Islet precursor cell (in vitro differentiated cells): Measurements from ENCODE around the gene ETV6.

Experiments used
- DNase-seq: peaks from one replicate; pipeline ENCODE4 v3.0.0-alpha.2; 2018

The ETV6 gene

DNA sequence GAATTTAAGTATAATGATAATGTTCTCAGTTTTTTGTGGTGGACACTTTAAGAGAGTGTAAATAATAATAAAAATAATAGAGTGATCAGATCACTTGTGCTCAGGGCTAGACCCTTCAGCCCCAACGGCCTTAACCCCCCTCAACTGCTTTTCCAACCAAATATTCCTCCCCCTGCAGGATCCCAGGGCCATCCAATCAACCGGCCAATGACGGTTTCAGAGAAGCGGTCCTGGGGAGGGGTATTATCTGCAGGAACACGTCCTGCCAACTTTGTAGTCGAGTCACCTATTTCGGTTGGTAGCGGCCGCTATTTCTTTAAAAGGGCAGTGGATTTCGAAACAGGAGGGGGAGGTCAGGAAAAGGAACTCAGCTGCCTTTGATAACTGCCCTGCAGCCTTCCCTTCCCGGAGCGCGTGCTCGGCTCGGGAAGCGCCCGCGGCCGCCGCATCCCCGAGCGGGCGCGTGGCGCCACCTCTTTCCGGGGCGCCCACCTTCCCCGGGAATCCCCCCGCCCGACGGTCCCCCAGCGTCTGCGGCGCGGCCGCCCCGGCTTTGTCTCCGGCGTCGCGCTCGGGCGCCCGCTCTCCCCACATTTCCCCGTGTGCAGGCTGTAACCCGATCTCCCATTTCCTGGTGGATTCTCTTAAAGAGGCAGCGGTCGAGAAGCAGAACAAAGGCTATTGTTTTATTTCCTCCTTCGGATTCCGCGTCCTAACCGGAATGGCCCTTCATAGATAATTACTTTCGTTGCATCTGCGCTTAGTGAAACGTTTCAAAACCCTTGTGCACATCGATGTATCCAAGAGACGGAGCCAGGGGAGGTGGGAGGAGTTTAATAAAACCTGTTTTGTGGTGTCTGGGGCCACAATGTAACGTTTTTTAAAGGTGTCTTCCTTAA, 711 bp upstream of the ETV6 start:
- DNase-seq: peak; percentile 90

DNA sequence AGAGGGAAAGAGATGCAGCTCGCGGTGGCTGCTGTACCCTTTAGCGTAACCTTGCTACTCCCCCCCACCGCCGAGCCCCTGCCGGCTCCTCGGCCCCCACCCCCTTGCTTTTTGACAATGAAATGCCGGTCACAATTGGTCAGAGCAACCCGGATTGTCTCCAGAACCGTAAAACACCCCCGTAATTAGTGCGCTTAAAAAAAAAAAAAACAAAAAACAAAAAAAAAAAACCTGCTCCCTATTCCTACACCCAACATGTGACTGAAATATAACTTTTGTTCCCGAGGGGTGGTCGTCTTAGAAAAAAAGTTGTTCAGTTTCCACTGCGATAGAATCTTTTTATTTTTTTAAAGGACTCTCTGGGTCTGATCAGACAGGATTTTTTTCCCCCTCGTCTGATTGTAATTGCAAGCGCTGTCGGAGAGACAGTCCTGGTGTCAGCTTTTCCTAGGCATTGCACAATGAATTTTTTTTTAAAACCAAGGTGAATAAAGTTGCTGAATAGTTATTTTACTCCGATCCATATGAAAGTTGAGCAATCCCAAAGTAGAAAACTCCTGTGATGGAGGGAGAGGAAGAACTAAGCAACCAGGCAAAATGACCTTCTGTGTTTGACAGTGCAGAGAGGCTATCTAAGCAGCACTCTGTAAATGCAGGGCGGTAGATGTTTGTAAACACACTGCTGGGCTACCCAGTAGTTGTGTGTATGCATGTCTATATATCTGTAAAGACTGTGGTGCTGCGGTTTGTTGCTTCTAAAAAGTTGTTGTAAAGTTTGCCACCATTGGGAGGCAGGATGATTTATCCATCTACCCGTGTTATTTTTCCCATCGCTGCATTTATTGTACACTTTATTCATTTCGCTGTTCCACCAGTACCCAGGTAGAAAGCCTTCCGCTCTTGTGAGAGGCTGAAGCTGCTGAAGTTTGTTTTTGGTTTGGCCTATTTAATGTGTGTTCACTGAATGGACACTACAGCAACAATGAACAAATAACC, 1.1 kb downstream of the ETV6 start:
- DNase-seq: peak; percentile 56

DNA sequence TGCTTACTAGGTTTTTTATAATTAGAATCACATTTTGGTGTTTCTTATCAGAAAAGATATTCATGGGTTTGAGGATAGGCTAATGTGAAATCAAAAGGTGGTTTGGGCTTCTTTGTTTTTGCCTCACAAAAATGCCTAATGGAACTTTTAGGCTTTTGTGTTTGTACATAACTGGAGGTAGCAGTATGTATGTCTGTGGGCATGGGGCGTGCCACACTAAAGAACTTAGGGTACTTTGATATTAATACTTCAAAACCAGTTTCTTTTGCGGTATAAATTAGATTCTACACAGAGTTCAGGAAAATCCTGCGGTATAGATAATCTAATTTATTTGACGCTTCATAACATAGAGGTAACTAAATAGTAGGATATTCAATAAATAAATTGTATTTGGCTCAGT, 1.9 kb downstream of the ETV6 start:
- DNase-seq: peak; percentile 11

DNA sequence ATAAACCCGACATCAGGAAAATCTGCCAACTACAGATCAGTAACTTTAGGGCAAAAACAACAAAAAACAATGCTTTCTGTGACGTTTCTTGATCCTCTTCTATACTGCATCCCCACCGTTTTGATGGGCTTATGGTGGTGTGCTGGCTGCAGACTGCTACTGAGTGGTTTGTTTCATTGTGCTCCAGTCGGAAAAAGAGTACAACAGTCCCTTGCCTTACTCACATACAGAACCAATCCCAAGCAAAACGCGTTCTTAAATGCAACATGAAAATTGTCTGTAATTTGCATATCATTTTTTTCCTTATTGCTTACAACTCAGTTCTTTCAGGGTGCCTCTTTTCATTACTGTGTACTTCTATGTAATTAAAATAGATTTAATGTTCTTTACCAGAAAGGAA, 2.3 kb downstream of the ETV6 start:
- peak; percentile 23 for DNase-seq

DNA sequence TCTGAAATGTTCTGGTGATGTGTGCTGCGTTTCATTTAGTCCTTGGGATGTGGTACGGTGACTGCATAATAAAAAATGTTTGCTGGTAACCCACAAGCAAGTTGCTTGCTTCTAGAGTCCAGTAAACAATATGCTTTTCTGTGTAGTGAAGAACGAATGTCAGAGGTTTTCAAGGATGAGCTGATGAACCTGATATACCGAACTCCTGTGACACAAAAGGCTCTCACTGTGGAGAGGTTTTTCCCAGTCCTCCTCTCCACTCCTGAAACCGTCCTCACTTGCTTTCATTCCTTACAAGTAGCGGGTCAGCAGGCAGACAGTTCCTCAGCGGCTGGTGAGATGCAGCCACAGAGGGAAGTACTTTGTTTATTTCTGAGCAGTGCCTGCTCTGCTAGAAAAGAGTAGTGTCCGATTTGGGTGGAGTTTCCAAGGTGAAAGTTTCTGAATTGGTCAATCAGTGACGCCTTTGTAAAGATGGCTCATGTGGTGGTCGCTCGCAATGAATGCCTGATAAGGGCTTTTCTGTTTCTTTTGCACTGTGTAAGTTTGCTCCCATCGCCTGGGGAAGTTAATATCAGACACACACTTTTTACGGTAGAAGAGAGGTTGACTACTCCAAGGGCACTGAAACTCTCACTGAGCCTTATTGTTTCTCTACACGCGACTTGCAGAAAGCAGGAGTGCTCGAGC, 3.0 kb downstream of the ETV6 start:
- peak; percentile 71 for DNase-seq

DNA sequence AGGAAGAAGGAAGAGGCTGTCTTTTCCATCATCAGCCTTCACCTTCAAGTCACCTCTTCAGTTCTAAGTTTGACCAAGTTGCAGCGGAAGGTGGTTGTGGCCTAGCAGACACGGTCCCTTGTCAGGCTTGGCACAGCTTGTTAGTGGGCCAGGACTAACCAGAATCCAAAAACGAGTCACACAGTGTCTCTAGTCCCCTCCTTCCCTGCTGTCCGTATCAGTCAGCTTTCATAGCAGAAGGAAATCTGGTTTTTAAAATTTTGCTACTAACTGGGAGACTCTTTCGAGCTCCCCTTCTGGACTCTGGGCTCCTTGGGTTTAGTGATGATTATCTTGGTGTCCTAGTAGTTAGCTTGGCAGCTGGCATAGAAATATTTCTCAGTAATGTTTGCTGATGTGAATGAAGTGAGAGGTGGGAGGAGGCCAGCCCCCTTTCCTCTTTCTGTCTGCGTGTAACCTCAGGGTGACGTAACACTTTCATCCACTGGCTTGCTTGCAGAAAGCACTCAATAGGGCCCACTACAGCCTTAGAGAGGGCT, 3.8 kb downstream of the ETV6 start:
- DNase-seq: peak; percentile 51

DNA sequence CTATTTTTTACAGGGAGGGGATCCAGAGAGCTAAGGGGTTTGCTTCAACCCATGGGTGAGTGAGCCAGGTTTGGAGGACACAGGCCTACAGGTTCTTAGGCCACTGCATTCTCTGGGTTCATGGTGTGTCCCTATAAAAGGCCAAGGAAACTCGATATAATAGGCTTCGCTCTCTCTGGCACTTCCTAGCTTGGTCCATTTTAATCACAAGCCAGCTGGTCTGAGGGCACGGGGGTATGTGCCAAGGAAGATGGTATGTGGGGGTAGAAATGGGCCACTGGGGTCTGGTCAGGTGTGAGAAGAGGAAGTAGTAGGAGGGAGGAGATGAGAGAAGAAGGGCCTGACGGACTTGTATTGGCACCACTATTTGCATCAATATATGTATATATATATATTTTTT, 4.9 kb downstream of the ETV6 start:
- DNase-seq: peak; percentile 37

DNA sequence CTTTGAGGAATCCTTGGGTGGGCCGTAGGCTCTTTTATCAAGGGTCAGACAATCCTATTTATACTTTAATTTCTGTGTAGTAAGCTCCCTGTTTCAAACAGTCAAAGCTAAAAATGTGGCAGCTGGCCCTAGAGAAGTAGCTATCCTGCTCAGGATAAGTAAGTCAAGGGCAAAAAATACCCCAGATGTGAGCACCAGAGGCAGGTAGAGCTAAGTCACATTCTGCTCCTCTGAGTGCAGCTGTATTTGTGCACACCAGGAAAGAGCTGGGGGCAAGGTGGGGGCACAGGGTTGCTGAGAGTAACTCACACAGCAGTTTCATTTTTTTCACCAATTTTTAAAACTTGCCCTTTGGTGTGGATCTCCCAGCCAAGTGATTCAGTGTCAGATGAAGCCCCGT, 5.3 kb downstream of the ETV6 start:
- no peak for DNase-seq

DNA sequence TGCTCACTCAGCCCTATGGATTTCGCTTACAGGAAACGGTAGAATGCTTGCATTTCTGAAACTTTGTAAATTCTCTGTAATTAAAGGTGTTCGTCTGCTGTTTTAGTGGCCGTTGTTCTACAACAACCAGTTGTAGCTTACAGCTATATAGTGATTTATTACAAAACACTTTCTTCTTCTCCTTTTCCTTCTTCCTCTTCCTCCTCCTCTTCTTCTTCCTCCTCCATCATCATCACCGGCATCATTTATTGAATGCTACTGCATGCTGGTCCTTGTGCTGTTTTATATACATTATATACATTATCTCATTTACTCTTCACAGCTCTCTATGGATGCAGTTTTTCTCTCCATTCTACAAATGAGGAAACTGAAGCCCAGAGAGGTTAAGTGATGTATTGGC, 6.4 kb downstream of the ETV6 start:
- peak; percentile 8 for DNase-seq

DNA sequence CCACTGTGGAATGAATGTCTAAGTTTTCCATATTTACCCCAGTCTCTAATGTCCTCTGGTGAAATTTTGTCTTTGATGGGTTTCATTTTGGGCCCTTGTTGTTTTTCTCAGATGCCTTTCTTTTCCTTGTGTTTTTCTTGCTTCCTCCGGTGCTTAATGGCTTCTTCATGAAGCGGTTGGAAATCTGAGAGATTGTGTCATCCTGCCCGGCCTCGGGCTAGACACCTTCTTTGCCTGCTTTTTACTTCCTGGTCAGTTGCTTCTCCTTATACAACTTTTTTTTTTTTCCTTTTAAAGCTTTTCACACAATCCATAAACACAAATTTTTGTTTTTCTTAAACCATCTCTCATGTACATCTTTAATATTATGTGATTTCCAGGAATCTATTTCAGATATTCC, 7.1 kb downstream of the ETV6 start:
- DNase-seq: peak; percentile 76

DNA sequence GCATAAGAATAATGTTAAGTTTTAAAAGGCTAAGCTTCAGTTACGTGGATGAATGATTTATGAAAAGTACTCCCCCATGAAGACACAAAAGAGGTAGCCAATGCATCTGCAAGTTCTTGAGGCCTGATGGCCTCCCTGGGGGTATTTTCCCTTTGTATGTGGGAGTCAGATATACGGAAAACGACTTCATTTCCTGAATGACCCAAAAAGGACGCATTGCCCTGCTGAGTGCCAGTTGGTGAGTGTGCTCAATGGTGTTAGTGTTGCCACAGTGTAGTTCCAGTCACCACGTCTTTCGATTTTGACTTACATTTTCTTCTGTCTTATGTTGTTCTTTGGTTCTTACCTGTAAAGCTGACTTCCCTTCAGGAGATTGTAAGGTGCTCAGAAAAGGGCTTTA, 8.0 kb downstream of the ETV6 start:
- peak; percentile 51 for DNase-seq

DNA sequence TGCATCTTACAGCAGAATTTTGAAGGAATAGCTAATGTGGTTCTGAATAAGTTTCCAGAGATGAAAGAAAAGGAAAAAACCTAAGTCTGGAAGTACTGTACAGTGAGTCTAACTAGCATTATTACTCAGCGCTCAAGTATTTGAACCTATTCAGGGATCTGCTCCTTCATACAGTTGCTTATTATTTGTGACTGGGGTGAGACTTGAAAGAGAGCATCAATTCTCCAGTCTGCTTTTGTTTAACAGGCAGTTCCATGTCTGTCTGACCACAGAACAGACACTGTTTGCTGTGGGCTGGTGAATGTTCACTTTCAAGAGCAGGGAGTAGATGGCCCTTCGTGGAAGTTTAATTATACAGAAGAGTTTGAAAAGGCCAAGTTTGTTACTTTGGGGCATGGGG, 9.3 kb downstream of the ETV6 start:
- DNase-seq: peak; percentile 90

DNA sequence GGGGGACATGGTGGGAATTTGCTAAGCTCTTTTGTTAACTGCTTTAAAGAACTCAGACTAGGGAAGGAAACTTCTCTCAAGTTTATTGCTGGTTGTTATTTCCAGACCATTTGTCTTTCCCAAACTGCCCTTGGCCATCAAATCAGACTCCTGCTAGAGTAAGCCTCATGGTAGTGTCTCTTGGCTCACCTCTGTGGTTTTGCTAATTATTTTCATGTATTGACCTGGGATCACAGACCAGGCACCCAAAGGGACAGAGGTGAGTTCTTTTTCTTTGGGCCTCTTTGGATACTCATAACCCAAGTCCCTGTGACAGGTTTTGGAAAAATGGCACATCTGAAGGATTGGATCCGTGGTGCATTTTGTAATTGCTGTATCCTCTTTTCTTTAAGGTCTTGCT, 11.2 kb downstream of the ETV6 start:
- DNase-seq: peak; percentile 61

DNA sequence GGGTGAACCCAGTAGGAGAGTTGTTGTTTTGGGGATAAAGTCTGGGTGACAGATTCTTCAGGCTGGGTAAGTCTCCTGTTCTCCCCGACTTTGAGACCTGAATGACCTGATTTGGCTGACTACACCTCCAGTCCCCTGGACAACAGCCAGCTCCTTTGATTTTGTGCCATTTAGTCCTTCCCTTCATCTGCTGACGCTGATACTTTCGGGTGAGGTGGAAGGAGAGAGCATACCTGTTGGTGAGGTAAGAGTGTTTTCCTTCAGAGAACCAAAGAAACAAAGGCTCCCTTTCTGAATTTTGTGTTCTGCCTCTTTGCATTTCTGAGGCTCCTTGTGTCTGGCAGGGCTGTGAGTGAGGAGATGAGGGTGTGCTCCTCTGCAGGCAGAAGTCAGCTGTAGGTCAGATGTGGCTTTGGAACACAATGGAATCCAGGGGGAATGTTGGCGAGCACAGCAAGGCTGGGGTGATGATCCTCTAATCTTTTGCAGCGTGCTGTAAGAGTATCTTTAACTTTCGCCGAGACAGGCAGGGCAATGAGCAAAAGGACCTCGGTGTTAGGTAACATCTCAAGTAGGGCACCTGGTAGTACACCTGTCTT, 12.1 kb downstream of the ETV6 start:
- DNase-seq: peak; percentile 71

DNA sequence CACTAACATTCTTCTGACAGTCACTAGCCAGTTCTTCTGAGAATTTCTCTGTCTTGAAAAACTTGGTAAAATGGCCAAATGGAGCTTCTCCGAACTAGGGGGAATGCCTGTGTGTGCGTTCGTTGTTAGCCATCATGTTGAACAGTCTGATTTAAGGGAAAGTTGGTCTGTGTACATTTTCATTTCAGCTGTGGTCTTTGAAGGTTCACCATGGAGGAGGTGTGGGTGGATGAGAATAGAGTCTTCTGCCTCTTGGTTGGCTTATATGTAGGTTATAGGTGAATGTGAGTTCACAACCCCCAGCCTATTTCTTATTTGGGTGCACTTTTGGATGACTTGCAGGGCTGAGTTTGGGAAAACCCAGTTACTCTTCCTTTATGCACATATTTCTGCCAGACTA, 12.9 kb downstream of the ETV6 start:
- peak; percentile 48 for DNase-seq

DNA sequence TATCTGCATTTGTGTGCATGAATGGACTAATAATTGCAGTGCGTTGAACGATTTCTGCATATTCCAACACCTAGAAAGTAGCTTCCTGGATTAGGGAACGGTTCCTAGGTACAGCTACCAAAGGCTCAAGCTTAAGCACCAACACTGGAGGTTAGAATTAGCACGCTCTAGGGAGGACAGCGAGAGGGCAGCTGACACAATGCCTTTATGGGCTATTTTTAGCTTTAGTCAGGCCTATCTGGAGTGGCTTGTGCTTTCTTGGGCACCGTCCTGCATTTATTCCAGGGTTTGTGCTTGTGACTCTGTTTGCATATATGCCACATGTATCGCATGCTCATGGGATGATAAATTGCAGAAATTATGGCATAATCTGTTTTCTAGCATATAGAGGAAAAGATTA, 13.7 kb downstream of the ETV6 start:
- peak; percentile 50 for DNase-seq

DNA sequence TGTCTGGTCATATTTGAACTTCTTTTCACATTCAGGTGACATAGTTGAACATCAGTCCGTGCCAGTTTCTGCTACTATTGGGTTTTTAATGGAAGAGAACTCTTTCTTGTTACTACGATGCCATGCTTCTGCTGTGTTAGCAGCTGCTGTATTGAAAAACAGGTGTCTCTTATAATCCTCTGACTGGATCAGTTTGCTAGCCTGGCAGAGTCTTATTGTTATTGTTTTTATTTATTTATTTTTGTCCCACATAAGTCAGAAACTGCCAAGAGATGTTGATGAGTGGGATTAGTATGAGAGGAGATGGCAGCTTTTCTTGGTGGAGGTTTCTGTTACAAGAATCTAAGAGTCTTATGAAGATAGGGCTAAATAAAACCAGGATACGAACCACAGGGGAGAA, 14.6 kb downstream of the ETV6 start:
- no peak for DNase-seq

DNA sequence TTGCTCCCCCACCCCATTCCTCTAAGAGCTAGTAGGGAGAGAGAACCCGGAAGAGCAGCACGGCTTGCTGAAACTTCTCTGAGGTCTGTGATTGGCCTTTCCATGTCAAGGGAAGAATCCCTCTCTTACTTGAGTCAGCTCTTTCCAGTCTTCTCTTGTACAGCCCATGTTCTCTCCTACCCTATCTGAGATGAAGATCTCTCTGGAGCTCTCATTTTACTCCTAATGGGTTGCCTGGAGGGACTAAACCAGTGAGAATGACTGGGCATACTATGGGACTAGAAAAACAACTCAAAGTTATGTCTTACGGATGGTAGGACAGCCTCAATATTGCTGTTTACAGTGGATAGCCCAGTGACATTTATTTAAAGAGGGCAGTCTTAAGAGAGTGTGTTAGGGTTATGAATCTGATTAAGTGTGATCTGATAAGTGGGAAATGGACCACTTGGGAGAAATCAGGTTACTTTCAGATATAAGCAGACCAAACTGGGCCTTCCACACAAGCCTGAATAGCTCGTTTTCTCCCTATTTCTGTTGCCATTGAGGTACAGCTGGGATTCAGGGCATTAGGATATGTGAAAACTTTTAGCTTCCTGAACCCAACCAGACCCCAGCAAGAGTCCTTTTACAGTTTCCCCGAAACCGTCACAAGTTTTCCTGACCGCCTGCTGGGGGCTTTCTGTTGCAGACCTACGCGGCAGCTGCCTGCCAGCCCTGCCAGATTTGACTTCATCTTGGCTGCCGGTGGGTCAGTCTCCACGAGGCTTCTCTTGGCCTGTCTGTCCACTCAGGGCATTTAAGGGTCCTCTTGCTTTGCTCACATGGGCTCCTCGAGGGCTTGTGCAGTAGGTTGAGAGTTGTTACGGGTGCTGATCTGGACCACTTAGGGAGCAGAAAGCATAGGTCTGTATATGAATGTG, 16.9 kb downstream of the ETV6 start:
- peak; percentile 84 for DNase-seq

DNA sequence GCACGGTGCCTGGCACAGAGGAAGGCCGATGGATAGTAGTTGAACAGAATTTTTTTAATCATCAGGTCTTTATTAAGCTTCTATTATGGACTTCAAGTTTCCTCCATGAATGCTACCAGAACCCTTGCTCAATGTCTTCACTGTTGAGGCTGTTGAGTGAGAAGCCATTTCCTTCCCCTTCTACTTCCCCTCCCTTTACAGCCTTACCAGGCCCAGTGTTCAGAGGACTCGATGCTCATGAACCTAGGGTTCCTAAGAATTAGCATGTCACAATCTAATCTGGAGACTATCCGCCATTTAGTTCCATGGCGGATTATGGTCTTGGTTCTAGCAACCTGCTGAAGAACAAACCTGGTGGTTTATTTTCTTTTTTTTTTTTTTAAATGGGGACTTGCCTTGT, 17.7 kb downstream of the ETV6 start:
- no peak for DNase-seq

DNA sequence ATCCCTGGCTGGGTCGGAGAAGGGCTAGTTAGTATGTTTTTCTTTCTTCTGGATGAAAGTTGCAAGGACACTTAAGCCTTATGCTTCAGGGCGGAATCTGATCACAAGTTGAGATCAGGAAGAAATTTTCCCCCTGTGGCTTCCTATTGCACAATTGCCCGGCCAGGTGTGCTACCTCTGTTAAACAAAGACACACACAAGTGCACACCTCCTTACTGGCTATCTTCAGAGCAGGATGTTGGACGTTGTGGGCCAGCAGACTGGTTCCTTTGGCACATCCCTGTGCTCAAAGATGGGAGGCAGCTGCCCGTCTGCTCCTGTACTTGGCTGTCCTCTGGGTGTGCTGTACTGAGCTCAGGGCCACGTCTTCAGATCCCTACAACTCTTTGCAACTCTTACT, 19.1 kb downstream of the ETV6 start:
- peak; percentile 73 for DNase-seq

DNA sequence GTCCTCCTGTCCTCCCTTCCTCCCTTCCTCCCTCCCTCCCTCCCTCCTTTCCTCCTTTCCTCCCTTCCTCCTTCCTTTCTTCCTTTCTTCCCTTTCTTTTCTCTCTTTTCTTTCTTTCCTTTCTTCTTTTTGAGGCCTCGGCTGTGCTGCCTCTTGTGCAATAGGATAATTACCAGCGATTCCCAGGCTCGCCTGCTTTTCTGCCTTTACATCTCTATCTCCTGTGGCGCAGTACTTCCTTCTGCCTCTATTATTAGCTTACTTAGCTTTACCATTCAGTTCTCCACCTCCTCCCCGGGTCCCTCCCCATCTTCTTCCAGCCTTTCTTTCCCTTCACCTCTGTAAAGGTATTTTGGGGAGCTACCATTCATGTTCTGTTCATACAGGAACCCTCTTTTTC, 19.9 kb downstream of the ETV6 start:
- peak; percentile 62 for DNase-seq
